GM23338 (cell line): ENCODE data around the gene RSRC1. TPM values are rescaled to one million over a fixed set of nuclear protein-coding genes. Genes with fewer than 3 reads are reported as not detected.

Experiments used
- ATAC-seq: fragments of 200-7000 bp; cut with Tn5 transposase; 3 replicates; pipeline ENCODE4 v1.9.1; 2020
- DNase-seq: peaks from one replicate; pipeline ENCODE4 v3.0.0-alpha.2; 2015; ENCODE audit warnings: low spot score
- H2AFZ ChIP-seq: fragments of 200-600 bp; sonication (generic); 2 replicates; pipeline ENCODE4 v1.8.0; 2016; ENCODE audit warnings: antibody characterized with exemption, mild to moderate bottlenecking, moderate library complexity
- H3F3A ChIP-seq: fragments of 200-600 bp; sonication (generic); replicated peaks from 2 replicates; pipeline ENCODE4 v1.8.0; 2017; ENCODE audit warnings: antibody characterized with exemption, mixed run types, low read depth
- H3K27ac ChIP-seq: fragments of 200-600 bp; sonication (generic); 2 replicates; pipeline ENCODE4 v1.6.1; 2016; ENCODE audit warnings: low read depth
- H3K27me3 ChIP-seq: fragments of 200-600 bp; sonication (generic); 2 replicates; pipeline ENCODE4 v1.8.0; 2016; ENCODE audit warnings: mild to moderate bottlenecking, mixed run types, moderate library complexity; ENCODE audit not compliant: insufficient read depth
- H3K36me3 ChIP-seq: fragments of 200-600 bp; sonication (generic); 2 replicates; pipeline ENCODE4 v1.8.0; 2016; ENCODE audit warnings: mild to moderate bottlenecking; ENCODE audit not compliant: insufficient read depth
- H3K4me1 ChIP-seq: fragments of 200-600 bp; sonication (generic); 2 replicates; pipeline ENCODE4 v1.8.0; 2016; ENCODE audit warnings: mild to moderate bottlenecking, moderate library complexity; ENCODE audit not compliant: insufficient read depth
- H3K4me2 ChIP-seq: fragments of 200-600 bp; sonication (generic); 2 replicates; pipeline ENCODE4 v1.7.1; 2017; ENCODE audit warnings: mixed run types
- H3K4me3 ChIP-seq: fragments of 200-600 bp; sonication (generic); 2 replicates; pipeline ENCODE4 v1.6.1; 2016; ENCODE audit warnings: mixed run types
- H3K79me2 ChIP-seq: fragments of 200-600 bp; sonication (generic); replicated peaks from 2 replicates; pipeline ENCODE4 v1.8.0; 2017; ENCODE audit warnings: mild to moderate bottlenecking; ENCODE audit not compliant: insufficient read depth
- H3K9me2 ChIP-seq: fragments of 200-600 bp; sonication (generic); 2 replicates; pipeline ENCODE4 v1.8.0; 2017; ENCODE audit not compliant: insufficient read depth
- H4K20me1 ChIP-seq: fragments of 200-600 bp; sonication (generic); replicated peaks from 2 replicates; pipeline ENCODE4 v1.8.0; 2017; ENCODE audit warnings: mild to moderate bottlenecking; ENCODE audit not compliant: insufficient read depth
- H3K27ac Mint-ChIP-seq: 2 replicates; pipeline ENCODE4 v1.8.0; 2020; ENCODE audit warnings: inconsistent platforms, mild to moderate bottlenecking, moderate library complexity, mixed read lengths
- H3K27me3 Mint-ChIP-seq: 3 replicates; pipeline ENCODE4 v1.8.0; 2022; ENCODE audit warnings: low read depth, mild to moderate bottlenecking, moderate library complexity, mixed read lengths, inconsistent platforms; ENCODE audit not compliant: insufficient read depth, poor library complexity
- H3K36me3 Mint-ChIP-seq: 3 replicates; pipeline ENCODE4 v1.8.0; 2021; ENCODE audit warnings: low read depth, mild to moderate bottlenecking, inconsistent platforms, moderate library complexity, mixed read lengths
- H3K4me1 Mint-ChIP-seq: 3 replicates; pipeline ENCODE4 v1.8.0; 2020; ENCODE audit warnings: mild to moderate bottlenecking, inconsistent platforms, mixed read lengths
- H3K4me3 Mint-ChIP-seq: 3 replicates; pipeline ENCODE4 v1.8.0; 2021; ENCODE audit warnings: moderate library complexity, mild to moderate bottlenecking, inconsistent platforms, mixed read lengths
- H3K9me3 Mint-ChIP-seq: 3 replicates; pipeline ENCODE4 v1.8.0; 2020; ENCODE audit warnings: moderate library complexity, mild to moderate bottlenecking, inconsistent platforms, mixed read lengths
- CREB1 ChIP-seq: fragments of 250-450 bp; sonication (Bioruptor Pico); IDR thresholded peaks from 2 replicates; pipeline ENCODE4 v1.5.0; 2020; ENCODE audit warnings: low read depth, mild to moderate bottlenecking, moderate library complexity
- EZH2 ChIP-seq: fragments of 200-600 bp; sonication (generic); IDR thresholded peaks from one replicate; pipeline ENCODE4 v1.8.0; 2017; ENCODE audit warnings: antibody characterized with exemption, mild to moderate bottlenecking, low read depth; ENCODE audit not compliant: unreplicated experiment
- EZH2phosphoT487 ChIP-seq: fragments of 200-600 bp; sonication (generic); IDR thresholded peaks from one replicate; pipeline ENCODE4 v1.8.1; 2018; ENCODE audit warnings: antibody characterized with exemption; ENCODE audit not compliant: unreplicated experiment
- JUNB ChIP-seq: IDR thresholded peaks from one replicate; pipeline ENCODE4 v1.6.1; 2016; ENCODE audit warnings: antibody characterized with exemption; ENCODE audit not compliant: unreplicated experiment
- NANOG ChIP-seq: IDR thresholded peaks from 2 replicates; pipeline ENCODE4 v1.6.1; 2016; ENCODE audit warnings: antibody characterized with exemption, borderline replicate concordance
- POLR2AphosphoS5 ChIP-seq: IDR thresholded peaks from 2 replicates; pipeline ENCODE4 v1.6.1; 2016; ENCODE audit warnings: antibody characterized with exemption, low read depth
- STAT1 ChIP-seq: IDR thresholded peaks from one replicate; pipeline ENCODE4 v1.6.1; 2016; ENCODE audit warnings: antibody characterized with exemption; ENCODE audit not compliant: unreplicated experiment
- ZNF114 ChIP-seq: fragments of 250-450 bp; sonication (Bioruptor Pico); IDR thresholded peaks from 2 replicates; pipeline ENCODE4 v1.5.0; 2020; ENCODE audit warnings: mild to moderate bottlenecking, moderate library complexity
- ZNF331 ChIP-seq: fragments of 250-450 bp; sonication (Bioruptor Pico); IDR thresholded peaks from 2 replicates; pipeline ENCODE4 v1.5.0; 2020; ENCODE audit warnings: low read depth, mild to moderate bottlenecking, moderate library complexity
- polyA plus RNA-seq: library from polyadenylated mRNA; unstranded; fragments of >200 nt; fragmentation: Nextera tagmentation; extraction: Ambion mirVana; gene quantifications from 2 replicates; pipeline ENCODE4 v1.2.1, GENCODE V29; 2016
- total RNA-seq: library from RNA; depleted of rRNA; stranded (reverse); fragments of >200 nt; shearing (Covaris generic); gene quantifications from 2 replicates; pipeline ENCODE4 v1.2.3, GENCODE V29; 2014
- TF ChIP-seq, protein P1 (sequence below): IDR thresholded peaks from 2 replicates; pipeline ENCODE4 v1.6.1; 2016; ENCODE audit warnings: antibody characterized with exemption
- TF ChIP-seq, protein P2 (sequence below): IDR thresholded peaks from one replicate; pipeline ENCODE4 v1.6.1; 2018; ENCODE audit warnings: antibody characterized with exemption; ENCODE audit not compliant: unreplicated experiment
- TF ChIP-seq, protein P3 (sequence below): fragments of 250-450 bp; sonication (Bioruptor Pico); IDR thresholded peaks from 2 replicates; pipeline ENCODE4 v1.5.0; 2020; ENCODE audit warnings: mild to moderate bottlenecking, moderate library complexity
- TF ChIP-seq, protein P4 (sequence below), 2 experiments: fragments of 200-600 bp in 1 of 2; sonication (generic) in 1 of 2; conservative IDR thresholded peaks; 2 replicates each; pipeline versions ENCODE4 v1.5.1 to v1.6.1; 2016 to 2017; ENCODE audit warnings: antibody characterized with exemption in 2 of 2, low read depth in 2 of 2, mild to moderate bottlenecking in 2 of 2, moderate library complexity in 1 of 2

Gene RSRC1
- total and polyA plus RNA-seq, 2 experiments from 2014 or later = 32.5 to 76.8 TPM

DNA sequence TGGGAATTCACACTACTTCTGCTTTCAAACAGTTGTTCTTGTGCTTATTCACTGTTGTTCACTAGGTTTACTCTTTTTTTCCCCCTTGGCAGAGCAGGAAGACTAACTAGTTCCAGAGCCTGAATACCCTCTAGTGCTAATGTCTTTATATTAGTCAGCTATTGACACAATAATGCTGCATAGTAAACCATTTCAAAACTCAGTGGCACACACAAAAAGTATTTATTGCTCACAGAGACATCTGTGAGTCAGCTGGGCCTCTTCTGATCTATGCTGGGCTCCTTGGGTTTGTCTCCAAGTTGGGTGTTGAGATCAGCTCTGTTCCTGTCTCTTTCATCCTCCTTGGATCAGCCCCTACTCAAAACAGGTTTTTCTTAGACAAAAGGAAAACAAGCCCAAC, 51.1 kb downstream of the RSRC1 start:
- Mint-ChIP-seq H3K4me1 (no peaks in the 10 kb centered on the region), H3K27ac (no peak overlapping the region; the same call in 1 of the 2 replicates), H3K36me3 (no peaks in the 10 kb centered on the region), H3K27me3 (no peaks in the 10 kb centered on the region), H3K9me3 (no peaks in the 10 kb centered on the region), H3K4me3 (no peak overlapping the region)
- Histone ChIP-seq H3K4me3 (no peak overlapping the region), H3K4me1 (no peaks in the 10 kb centered on the region), H3K36me3 (no peaks in the 10 kb centered on the region), H3K79me2 (no peaks in the 10 kb centered on the region), H3K4me2 (no peak overlapping the region), H3K27ac (no peak overlapping the region), H2AFZ (no peak overlapping the region), H3K9me2 (no peaks in the 10 kb centered on the region), H3F3A (no peaks in the 10 kb centered on the region), H4K20me1 (0 out of 2 replicates have a peak, but pooled peaks cover 4% of the 10 kb centered on the region), H3K27me3 (no peaks in the 10 kb centered on the region)
- DNase-seq (no peak), ATAC-seq (no peak)
- TF ChIP-seq EZH2 (no peak), CREB1 (CRISPR knock-in tag) (no peak), NANOG (no peak), JUNB (no peak), ZNF331 (CRISPR knock-in tag) (no peak), STAT1 (no peak), EZH2phosphoT487 (no peak), ZNF114 (CRISPR knock-in tag) (no peak), POLR2AphosphoS5 (no peak)
- TF ChIP-seq, protein P1, sequence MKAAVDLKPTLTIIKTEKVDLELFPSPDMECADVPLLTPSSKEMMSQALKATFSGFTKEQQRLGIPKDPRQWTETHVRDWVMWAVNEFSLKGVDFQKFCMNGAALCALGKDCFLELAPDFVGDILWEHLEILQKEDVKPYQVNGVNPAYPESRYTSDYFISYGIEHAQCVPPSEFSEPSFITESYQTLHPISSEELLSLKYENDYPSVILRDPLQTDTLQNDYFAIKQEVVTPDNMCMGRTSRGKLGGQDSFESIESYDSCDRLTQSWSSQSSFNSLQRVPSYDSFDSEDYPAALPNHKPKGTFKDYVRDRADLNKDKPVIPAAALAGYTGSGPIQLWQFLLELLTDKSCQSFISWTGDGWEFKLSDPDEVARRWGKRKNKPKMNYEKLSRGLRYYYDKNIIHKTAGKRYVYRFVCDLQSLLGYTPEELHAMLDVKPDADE = no peak
- TF ChIP-seq, protein P2, sequence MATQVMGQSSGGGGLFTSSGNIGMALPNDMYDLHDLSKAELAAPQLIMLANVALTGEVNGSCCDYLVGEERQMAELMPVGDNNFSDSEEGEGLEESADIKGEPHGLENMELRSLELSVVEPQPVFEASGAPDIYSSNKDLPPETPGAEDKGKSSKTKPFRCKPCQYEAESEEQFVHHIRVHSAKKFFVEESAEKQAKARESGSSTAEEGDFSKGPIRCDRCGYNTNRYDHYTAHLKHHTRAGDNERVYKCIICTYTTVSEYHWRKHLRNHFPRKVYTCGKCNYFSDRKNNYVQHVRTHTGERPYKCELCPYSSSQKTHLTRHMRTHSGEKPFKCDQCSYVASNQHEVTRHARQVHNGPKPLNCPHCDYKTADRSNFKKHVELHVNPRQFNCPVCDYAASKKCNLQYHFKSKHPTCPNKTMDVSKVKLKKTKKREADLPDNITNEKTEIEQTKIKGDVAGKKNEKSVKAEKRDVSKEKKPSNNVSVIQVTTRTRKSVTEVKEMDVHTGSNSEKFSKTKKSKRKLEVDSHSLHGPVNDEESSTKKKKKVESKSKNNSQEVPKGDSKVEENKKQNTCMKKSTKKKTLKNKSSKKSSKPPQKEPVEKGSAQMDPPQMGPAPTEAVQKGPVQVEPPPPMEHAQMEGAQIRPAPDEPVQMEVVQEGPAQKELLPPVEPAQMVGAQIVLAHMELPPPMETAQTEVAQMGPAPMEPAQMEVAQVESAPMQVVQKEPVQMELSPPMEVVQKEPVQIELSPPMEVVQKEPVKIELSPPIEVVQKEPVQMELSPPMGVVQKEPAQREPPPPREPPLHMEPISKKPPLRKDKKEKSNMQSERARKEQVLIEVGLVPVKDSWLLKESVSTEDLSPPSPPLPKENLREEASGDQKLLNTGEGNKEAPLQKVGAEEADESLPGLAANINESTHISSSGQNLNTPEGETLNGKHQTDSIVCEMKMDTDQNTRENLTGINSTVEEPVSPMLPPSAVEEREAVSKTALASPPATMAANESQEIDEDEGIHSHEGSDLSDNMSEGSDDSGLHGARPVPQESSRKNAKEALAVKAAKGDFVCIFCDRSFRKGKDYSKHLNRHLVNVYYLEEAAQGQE = no peak
- TF ChIP-seq, protein P3, sequence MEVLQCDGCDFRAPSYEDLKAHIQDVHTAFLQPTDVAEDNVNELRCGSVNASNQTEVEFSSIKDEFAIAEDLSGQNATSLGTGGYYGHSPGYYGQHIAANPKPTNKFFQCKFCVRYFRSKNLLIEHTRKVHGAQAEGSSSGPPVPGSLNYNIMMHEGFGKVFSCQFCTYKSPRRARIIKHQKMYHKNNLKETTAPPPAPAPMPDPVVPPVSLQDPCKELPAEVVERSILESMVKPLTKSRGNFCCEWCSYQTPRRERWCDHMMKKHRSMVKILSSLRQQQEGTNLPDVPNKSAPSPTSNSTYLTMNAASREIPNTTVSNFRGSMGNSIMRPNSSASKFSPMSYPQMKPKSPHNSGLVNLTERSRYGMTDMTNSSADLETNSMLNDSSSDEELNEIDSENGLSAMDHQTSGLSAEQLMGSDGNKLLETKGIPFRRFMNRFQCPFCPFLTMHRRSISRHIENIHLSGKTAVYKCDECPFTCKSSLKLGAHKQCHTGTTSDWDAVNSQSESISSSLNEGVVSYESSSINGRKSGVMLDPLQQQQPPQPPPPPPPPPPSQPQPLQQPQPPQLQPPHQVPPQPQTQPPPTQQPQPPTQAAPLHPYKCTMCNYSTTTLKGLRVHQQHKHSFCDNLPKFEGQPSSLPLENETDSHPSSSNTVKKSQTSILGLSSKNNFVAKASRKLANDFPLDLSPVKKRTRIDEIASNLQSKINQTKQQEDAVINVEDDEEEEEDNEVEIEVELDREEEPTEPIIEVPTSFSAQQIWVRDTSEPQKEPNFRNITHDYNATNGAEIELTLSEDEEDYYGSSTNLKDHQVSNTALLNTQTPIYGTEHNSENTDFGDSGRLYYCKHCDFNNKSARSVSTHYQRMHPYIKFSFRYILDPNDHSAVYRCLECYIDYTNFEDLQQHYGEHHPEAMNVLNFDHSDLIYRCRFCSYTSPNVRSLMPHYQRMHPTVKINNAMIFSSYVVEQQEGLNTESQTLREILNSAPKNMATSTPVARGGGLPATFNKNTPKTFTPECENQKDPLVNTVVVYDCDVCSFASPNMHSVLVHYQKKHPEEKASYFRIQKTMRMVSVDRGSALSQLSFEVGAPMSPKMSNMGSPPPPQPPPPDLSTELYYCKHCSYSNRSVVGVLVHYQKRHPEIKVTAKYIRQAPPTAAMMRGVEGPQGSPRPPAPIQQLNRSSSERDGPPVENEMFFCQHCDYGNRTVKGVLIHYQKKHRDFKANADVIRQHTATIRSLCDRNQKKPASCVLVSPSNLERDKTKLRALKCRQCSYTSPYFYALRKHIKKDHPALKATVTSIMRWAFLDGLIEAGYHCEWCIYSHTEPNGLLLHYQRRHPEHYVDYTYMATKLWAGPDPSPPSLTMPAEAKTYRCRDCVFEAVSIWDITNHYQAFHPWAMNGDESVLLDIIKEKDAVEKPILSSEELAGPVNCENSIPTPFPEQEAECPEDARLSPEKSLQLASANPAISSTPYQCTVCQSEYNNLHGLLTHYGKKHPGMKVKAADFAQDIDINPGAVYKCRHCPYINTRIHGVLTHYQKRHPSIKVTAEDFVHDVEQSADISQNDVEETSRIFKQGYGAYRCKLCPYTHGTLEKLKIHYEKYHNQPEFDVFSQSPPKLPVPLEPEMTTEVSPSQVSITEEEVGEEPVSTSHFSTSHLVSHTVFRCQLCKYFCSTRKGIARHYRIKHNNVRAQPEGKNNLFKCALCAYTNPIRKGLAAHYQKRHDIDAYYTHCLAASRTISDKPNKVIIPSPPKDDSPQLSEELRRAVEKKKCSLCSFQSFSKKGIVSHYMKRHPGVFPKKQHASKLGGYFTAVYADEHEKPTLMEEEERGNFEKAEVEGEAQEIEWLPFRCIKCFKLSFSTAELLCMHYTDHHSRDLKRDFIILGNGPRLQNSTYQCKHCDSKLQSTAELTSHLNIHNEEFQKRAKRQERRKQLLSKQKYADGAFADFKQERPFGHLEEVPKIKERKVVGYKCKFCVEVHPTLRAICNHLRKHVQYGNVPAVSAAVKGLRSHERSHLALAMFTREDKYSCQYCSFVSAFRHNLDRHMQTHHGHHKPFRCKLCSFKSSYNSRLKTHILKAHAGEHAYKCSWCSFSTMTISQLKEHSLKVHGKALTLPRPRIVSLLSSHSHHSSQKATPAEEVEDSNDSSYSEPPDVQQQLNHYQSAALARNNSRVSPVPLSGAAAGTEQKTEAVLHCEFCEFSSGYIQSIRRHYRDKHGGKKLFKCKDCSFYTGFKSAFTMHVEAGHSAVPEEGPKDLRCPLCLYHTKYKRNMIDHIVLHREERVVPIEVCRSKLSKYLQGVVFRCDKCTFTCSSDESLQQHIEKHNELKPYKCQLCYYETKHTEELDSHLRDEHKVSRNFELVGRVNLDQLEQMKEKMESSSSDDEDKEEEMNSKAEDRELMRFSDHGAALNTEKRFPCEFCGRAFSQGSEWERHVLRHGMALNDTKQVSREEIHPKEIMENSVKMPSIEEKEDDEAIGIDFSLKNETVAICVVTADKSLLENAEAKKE = no peak
- TF ChIP-seq, protein P4, sequence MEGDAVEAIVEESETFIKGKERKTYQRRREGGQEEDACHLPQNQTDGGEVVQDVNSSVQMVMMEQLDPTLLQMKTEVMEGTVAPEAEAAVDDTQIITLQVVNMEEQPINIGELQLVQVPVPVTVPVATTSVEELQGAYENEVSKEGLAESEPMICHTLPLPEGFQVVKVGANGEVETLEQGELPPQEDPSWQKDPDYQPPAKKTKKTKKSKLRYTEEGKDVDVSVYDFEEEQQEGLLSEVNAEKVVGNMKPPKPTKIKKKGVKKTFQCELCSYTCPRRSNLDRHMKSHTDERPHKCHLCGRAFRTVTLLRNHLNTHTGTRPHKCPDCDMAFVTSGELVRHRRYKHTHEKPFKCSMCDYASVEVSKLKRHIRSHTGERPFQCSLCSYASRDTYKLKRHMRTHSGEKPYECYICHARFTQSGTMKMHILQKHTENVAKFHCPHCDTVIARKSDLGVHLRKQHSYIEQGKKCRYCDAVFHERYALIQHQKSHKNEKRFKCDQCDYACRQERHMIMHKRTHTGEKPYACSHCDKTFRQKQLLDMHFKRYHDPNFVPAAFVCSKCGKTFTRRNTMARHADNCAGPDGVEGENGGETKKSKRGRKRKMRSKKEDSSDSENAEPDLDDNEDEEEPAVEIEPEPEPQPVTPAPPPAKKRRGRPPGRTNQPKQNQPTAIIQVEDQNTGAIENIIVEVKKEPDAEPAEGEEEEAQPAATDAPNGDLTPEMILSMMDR (conservative IDR thresholded peaks at IDR 0.05; ENCODE audit: low read depth in 2 of 2) = no peak
